Measurements from ENCODE around the gene SERPINE1.

SERPINE1 gene

DNA sequence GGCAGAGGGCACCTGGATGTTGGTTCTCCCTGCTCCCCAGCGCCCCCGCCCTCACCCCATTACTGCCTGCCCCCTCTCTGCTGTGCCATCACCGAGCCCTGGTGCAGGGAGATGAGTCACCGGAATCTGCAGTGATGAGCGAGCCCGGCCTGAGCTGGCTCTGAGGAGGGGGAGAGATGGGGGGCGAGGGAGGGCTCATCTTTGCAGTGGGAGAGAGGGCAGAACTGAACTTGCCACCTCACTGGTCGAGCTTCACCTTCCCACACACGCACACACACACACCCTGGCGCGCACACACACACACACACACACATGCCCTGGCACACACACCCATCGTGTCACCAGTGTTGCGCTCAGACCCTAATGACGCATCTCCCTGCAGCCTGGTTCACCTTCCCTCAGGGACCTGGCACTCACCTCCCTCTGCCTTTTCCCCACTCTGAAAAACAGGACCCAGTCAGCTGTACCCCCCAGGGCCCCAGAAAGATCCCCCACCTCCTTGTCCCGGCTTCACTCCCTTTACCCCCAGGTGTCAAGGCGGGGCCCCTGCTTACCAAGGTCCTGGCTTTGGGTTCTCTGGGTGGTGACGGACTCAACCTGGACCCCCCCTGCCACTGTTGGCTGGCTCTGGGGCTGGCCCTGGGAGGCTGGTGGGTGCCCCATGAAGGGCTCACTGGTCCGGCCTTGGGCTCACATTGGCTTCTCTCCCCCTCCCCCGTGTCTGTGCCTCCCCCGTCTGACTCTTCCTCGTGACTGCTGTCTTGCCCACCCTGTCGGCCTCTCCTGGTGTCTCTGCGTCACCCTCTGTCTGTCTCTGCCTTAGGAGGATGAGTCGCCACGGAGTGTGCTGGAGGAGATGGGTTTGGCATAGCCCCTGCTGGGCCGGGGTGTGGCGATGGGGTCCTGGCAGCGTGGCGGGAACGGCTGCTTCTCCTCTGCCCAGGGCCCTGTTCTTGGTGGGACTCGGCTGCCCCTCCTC, 33.1 kb downstream of the SERPINE1 start:
- no peak for DNase-seq

DNA sequence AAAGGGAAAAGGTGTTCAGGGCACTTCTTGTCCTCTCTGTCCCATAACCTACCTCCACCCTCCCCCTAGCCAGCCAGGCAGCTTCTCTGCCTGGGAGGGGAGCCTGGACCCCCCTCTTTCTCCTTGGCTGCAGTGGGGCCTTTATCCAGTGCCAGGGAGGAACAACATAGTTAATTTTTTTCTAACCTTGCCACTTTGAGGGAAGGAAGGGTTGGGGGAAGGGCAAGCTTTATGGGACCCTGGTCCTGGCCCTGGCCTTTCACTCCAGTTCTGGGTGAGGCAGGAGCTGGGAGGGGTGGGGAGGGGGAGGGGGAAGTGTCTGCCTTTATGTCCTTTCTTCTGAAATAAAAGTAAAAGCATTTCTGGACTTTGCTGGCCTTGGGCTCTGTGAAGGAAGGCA, 34.0 kb downstream of the SERPINE1 start:
- DNase-seq: no peak

DNA sequence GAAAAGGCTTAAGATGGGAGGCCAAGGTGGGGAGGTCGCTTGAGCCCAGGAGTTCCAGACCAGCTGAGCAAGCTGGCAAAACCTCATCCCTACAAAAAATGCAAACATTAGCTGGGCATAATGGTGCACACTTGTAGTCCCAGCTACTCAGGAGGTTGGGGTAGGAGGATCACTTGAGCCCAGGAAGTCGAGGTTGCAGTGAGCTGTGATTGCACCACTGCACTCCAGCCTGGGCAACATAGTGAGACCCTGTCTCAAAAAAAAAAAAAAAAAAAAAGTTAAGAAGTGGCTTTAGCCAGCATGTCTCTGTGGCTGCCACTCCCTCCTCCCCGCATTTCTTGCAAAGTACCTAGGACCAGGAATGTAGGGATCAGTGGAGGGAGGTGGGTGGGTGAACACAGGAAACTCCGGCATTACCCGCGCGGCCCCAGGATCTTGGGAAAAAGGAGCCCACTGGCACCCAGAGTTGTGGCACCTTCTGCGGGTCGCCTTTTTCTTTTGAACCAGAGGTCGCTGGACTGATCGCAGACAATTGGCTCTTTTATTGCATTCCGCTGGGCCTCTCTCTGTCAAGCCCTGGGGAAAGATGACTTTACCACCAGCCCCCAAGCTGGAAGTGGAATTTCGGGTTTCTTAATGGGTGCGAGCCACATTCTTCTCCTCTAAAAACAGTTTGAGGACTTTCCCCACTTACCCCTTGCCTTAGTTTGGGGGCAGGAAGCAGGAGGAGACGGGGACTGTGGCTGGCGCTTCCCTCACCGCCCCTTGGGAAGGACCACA, 35.0 kb downstream of the SERPINE1 start:
- no peak for DNase-seq

DNA sequence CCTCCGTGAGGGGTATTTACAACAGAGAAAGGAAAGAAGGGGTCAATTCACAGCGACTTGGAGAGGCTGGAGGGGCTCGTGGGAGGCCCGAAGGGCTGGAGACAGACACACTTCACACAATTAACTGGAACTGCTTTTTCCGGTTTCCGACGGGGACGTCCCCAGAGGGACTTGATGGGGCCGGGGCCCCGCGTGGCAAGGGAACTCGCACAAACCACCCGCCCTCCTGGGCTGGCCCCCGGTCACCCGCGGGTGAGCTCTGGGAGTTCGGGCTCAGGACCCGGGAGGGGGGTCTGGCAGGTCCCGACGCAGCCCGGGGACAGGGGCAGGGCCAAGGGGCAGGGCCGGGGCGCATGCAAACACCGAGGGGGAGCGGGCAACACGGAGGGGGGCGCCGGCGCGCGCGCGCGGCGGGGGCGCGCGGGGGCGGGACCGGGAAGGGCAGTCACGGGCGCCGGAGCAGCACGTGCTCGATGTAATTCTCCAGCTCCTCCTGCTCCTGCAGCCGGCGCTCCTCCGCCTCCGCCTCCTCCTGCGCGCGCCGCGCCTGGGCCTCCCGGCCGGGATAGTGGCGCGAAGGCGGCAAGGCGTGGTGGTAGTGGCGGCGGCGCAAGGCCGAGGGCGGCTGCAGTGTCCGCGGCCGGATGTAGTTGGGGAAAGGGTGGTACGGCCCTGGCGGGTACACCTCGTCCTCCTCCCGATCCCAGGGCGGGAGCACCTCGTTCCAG, 35.8 kb downstream of the SERPINE1 start:
- peak; percentile 35 for DNase-seq

DNA sequence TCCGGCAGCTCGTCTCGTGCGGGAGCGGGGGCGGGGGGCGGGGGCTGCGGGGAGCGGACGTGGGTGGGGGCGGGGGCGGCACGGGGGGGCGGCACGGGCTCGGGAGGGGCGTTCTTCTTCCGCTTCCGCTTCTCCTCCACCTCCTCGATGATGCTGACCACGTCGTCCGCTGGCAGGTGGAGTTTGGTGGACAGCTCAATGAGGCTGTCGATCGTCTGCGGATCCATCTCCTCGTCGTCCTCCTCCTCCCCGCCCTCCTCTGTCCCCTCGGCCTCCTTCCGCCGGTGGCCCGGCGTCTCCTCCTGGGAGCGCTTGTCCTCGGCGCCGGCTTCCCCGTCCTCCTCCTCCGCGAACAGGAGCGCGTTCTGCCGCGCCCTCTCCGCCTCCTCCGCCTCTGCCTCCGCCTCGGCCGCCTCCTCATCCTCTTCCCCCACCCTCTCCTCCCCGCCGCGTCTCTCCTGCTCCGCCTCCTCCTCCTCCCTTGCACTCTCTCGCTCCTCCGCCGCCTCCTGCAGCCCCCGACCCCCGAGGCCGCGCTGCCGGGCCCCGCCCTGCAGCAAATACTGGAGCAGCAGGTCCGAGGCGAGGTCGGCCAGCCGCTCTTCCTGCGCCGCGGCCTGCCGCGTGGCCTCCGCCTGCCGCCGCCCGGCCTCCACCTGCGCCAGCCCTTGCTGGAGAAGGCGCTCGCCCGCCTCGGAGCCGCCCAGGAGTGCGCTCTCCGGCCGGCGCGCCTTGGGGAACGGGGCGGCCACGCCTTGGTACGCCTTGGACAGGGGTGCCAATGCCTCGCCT, 36.6 kb downstream of the SERPINE1 start:
- peak; percentile 34 for DNase-seq

DNA sequence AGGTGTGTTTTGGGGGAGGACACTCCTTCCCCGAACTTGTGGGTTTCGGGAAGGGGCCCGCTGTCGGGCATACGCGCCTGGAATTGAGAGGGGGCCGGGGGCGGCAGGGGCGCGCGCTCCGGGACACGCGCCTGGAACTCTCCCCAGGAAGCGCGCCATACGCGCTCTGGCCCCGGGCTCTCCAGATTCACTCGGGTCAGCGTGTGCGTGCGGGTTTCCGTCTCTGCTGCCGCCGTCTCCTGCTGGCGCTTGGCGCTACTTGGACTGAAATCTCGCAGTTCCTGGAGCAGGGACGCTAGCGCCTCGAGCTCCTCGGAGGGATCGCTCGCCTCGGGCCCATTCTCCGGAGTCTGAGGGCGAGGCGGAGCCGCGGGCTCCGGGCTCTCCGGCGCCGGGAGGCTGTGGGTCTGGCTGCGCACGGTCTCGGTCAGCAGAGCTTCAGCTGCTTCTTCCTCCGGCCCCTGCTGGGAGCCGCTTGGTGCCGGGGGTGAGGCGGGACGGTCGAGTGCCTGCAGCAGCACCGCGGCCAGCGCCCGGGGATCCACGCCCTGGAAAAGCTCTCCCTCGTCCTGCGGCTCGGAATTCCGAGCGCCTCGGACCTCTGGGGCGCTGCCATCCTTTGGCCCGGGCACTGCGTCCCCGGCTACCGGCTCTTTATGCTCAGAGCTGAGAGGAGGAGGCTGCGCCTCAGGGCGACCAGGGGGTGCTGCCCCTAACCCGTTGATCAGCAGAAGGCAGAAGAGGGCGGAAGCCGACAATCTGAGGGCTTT, 37.4 kb downstream of the SERPINE1 start:
- no peak for DNase-seq

DNA sequence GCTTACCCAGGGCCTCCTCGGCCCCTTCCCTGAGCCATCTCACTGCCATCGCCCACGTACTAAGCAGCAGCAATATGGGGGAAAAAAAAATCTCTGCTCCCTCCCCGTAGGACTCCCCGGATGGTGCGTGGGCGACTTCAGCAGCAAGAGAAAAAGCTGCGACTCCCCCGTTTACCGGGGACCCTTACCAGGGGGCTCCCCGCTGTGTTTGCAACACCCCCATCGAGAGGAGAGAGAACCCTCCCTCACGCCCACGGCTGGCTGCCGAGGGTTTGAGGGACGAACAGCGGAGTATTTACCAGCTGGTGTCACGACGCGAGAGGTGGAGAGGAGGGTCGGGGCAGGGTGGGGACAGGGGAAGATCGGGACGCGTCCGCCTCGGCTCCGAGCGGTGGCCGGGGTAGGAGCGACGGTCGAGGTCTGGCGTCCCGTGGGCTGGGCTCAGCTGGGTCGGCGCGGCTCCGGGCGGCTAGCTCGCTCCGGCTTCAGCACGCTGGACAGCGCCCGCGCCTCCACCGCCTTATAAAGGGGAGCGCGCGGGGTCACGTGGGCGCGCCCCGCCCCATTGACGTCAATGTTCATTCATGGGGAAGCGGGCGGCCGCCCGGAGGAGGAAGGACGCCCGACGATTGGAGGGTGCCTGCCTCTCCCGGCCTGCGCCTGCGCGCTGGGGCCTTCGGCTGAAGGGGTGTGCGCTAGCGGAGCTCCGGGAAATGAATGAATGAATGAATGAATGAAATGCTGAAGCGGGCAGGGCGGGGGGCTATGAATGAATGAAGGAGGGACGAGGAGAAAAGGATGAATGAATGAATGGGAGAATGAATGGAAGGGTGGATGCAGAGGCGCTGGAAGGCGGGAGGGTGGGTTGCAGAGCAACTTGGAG, 38.4 kb downstream of the SERPINE1 start, which contains the start of gene VGF:
Gene VGF (minus strand): TSS at position 495 of the 883 bp plus-strand sequence. CDS start 726 bp downstream, outside the sequence.
- DNase-seq: peak; percentile 79

DNA sequence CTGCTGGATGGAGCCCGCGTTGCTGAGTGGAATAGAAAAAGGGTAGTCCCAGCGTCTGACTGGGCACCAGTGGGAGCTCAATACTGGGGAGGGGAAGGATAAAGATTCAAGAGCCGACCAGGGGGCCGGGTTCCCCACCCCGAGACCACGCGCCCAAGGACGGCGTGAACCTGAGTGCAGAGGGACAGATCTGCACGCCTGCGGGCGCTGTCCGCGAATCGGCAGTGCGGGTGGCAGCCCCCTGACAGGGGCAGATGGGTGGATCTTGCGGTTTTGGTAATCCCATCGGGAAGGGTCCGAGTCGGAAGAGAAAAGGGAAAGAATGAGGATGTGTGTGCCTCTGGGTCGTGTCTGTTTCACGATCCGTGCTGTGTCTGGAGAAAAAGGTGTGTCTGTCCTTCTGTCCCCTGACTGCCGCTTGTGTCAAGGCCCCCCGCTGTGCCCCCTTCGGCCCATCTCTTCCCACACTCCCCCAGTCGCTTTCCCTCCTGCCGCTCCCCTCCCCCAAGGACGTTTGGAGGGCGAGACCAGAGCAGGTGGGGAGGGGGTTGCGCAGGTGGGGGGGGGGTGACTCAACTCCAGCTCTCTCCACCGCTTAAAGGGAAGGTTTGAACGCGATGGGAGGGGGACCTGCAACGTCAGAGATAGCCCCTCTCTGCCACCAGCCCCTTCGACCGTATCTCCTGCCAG, 39.2 kb downstream of the SERPINE1 start:
- DNase-seq: no peak

DNA sequence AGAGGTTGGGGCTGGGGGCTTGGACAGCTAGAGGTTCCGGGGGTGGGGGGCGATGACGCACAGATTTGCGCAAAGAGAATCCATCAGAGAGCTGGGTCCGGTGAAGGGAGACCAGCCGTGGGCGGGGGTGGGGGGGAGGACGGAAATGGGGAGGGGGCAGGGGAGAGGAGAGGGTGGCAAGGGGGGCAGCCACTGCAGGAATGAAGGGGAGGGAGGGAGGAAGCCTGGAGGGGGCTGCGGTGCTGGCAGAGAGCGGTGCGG, 39.7 kb downstream of the SERPINE1 start:
- DNase-seq: no peak

DNA sequence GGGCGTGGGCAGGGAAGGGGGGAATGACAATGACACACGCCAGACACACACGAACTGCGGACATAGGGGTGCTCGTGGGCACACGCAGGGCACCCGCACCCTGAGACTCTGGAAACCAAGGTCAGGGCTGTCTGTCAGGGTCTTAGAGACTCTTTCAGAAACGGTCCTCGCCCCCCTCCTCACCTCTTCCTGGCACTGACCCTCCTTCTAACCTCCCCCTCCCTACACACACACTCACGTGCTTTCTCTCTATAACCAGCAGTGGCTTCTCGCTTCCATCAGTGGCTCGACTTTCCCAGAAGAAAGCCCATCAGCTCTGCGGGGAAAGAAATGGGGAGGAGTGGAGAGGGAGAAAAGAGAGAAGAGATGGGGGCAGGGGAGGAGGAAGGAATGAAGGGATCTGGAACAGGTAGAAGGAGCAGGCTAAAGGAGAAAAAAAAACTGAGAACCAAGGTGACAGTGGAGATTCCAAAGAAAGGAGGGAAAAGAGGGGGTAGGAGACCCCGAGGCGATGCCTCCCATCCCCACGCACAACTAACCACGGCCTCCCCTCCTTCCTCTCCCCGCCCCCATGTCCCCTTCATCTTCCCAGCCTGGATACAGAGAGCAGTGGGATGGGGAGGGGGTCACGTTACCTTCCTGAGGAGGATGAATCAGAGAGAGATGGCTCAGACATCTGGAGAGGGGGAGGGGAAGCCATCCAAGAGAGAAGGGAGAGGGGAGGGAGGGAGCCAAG, 40.2 kb downstream of the SERPINE1 start:
- no peak for DNase-seq

DNA sequence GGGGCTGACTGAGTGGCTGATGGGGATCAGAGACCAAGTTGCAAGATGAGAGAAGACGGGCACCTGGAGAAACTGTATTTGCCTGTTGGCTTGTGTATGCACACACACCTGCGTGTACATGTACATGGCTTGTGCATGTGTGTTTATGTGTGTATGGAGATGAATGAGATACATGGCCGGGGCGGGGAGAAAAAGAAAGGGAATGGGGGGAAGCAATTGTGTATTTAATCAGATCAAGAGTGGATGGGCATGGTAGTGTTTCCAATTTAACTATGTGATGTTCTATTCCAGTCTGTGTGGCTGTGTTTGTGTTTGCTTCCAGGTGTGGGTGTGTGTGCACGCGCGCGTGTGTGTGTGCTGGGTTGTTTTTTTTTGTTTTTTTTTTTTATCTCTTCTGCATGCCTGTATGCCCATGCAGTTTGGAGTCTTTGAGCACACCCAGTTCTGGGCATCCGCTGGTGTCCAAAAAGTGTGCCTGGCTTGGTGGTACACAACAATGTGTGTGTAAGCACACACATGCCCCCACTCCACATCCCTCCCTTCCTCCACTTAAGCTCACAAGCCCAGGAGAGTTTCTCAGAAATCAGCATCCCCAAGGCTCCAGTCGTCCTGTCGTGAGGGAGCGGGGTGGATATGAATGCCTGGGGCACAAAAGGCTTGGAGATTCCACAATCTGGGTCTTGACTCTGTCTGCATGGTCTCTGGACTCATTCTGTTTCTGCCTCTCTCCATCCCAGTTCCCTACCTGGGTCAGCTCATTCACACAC, 40.9 kb downstream of the SERPINE1 start:
- no peak for DNase-seq

DNA sequence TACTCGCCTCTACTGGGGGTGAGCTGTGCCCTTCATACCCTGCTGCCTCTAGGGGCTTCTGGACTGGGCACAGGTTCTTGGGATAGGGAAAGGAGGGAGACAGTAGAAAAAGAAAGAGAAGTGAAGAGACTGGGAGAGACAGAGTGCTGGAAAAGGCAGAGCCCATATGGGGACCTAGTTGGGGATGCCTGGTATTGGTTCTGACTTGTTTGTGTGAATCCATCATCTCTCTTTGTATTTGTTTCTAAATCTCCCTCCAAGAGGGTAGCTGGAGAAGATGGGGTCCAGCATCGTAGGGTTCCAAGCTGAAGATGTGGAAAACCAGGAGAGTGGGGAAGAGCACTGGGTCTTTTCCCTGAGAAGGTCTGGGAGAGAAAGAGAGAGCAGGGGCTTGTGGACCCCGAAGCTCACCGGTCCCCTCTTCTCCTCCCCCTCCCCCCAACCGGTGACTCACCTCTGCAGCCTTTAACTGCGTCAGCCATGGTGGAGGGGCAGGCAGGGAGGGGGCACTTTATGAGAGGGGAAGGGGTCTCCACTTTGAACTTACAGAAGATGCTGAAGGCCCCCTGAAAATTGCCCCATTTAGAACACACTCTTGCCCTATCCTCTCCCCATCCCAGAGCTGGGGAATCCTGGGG, 41.6 kb downstream of the SERPINE1 start:
- DNase-seq: no peak

DNA sequence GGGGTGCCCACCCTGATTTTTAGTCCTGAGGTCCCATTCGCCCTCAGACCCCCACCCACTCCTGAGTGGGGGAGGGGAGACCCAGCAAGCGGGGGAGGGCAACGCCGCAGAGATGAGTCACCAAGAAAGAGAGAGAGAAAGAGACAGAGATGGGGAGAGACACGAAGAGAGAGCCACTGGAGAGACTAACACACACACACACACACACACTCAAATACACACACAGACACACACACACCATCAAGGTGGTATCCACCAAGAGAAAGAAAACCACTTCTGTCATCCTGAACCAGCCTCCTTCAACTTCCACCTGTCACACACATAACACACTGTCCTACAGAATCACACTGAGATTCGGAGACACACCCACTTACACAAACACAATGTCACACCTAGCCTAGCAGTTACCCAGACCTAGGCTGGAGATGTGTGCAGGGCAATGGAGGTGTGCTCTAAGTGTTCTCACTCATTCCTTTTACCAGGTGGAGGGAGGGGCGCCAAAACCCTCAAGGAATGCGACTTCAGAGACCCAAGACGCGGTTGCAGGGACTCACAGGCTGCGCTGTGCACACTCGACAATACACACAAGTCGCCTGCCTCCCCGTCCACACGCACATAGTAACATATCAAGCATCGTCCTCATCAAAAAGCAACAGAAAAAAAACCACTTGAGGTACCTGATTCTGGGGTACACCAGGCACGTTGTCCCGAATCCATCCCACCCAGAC, 42.4 kb downstream of the SERPINE1 start:
- no peak for DNase-seq

DNA sequence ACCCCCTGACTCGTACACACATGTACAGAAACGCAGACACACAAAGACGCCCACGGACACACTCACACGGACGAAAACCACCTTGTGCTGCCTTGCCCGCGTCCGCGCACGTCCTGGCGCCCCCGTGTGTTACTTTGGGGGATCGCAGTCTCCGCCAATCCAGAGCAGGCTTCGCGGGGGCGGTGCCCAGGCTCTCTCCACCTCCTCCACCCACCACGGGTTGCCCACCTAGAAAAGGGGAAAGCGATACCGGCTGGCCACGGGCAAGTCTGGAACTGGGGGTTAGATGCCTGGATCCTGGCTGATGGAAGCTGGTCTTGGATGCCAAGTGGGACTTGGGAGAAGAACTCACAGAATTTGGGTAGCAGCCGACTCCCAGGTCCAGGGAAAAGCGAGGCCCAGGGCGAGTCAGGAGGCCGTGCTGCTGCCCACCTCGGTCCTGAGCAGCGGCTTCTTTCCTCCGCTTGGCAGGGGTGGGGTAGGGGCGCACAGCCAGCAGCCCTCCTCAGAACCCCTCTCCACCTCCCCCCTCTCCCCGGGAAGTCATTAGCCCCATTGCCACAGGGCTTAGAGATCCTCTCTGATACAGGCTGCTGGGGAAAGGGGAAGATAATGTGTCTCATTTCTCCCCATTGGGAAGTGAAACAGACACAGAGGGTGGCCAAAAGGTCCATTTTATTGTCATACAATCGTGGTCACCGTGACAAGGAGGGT, 43.1 kb downstream of the SERPINE1 start:
- DNase-seq: no peak

DNA sequence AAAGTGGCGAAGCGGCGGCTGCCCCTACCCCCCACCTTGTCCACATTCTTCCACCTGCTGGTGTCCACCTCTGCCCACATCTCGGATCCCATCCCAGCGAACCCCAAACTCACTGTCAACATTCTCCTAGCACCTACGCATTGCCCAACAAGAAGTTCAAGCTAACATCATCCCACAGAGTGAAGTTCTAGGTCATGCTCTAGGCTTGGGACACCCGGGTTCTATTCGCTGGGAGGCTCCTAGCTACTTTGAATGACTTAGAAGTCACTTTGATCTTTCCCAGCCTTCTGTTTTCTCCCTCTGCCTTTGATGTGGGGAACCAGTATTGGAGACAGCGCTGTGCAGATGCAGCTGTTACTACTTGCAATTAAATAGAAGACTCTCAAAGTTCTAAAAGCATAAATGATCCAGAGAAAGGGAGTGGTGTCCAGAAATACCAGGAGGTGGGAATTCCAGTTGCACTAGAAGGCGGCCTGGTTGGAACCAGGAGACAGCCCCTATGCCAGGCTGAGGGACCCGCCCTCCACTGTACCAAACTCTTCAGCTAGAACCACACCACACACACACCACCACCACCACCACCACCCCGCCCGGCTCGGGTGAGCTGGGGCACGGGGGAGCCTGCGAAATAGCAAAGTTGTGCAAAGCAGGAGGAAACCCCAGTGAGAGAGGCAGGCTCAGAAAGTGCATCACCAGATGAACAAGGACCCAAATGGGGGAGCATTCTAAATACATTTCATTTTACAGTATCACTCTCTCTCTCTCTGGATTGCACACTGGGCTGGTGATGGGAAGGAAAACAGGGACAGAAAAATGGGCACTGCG, 43.9 kb downstream of the SERPINE1 start:
- no peak for DNase-seq

DNA sequence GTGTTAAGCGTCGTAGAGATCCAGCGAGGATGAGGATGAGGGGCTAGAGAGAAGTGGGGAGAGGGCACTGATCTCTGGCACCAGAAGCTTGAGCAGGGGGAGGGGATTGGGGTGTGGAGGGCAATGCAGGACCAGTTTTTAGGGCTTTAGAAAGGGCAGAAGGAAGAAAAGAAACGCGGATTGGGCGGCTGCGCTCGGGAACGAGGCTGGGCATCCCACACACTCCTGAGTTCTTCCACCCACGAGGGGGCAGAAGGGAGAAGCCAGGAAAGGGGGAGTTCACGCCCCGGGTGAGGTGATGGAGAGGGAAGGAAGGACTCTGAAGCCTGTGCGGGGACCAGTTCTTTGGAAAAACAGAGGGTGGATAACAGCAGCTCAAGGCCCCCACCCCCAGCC, 44.5 kb downstream of the SERPINE1 start:
- DNase-seq: no peak
